Activated CD4-positive, alpha-beta T cell treated with anti-CD3 and anti-CD28 coated beads, Interleukin-2, amount 10 ng/mL, durations not matched to agents 7 days and 5 days (primary cell): Measurements from ENCODE around the gene AGRN. TPM values are rescaled to one million over a fixed set of nuclear protein-coding genes. Genes with fewer than 3 reads are reported as not detected.
"Not testable (repeated sequence)": the region's sequence is repeated elsewhere in the genome, so short reads cannot be mapped to it uniquely, and the experiment has no call there.

Source experiments
- CTCF ChIA-PET: fragments of 350-600 bp; sonication (Branson Sonifier 250); formaldehyde crosslinking; loops from one replicate; lab custom pipeline; 2021; ENCODE audit warnings: antibody characterized with exemption; lab: Charles Lee
- POLR2A ChIA-PET: fragments of 350-600 bp; sonication (Branson Sonifier 250); formaldehyde crosslinking; loops from one replicate; lab custom pipeline; 2021; ENCODE audit warnings: antibody characterized with exemption; lab: Charles Lee
- DNase-seq: peaks from one replicate; pipeline ENCODE4 v3.0.0-alpha.2; 2020
- H3K27ac Mint-ChIP-seq: one replicate; pipeline ENCODE4 v1.8.0; 2021; ENCODE audit warnings: mild to moderate bottlenecking, moderate library complexity, mixed read lengths
- H3K27me3 Mint-ChIP-seq: one replicate; pipeline ENCODE4 v1.8.0; 2021; ENCODE audit warnings: mixed read lengths
- H3K36me3 Mint-ChIP-seq: one replicate; pipeline ENCODE4 v1.8.0; 2021; ENCODE audit warnings: low read depth, mixed read lengths
- H3K4me1 Mint-ChIP-seq: one replicate; pipeline ENCODE4 v1.8.0; 2021; ENCODE audit warnings: mixed read lengths
- H3K4me3 Mint-ChIP-seq: one replicate; pipeline ENCODE4 v1.8.0; 2021; ENCODE audit warnings: mild to moderate bottlenecking, moderate library complexity, mixed read lengths
- H3K9me3 Mint-ChIP-seq: one replicate; pipeline ENCODE4 v1.8.0; 2021; ENCODE audit warnings: mixed read lengths
- total RNA-seq, 2 experiments: library from RNA; stranded (reverse); gene quantifications; one replicate each; pipeline ENCODE4 v1.2.3, GENCODE V29; 2021

The AGRN gene
- total RNA-seq, 2 experiments from 2014 or later, result 7.4 to 8.3 TPM

DNA sequence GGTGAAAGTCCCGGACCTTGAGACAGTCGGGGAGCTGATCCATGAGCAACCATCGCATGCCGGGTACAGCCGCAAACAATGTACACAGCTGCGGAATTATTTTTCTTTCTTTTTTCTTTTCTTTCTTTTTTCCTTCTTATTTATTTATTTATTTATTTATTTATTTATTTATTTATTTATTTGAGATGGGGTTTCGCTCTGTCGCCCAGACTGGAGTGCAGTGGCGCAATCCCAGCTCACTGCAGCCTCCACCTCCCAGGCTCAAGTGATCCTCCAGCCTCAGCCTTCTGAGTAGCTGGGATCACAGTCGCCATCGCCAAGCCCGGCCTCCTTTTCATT is 35.5 kb upstream of the AGRN start:
- H3K4me1 Mint-ChIP-seq, result no peaks in the 10 kb centered on the region
- no peaks in the 10 kb centered on the region for H3K9me3 Mint-ChIP-seq
- peaks cover 31% of the 10 kb centered on the region for H3K27me3 Mint-ChIP-seq
- CTCF ChIA-PET, result interaction anchor here (0.6 to 3.1 kb wide), 12 partner anchors 9 to 631 kb away, joined by 3 to 13 read pairs (median 4); partner anchors contain the start of genes C1orf159, HES4, ISG15 and MIB2
- no peaks in the 10 kb centered on the region for H3K36me3 Mint-ChIP-seq
- POLR2A ChIA-PET, result no interaction called here
- DNase-seq, result no peak
- H3K27ac Mint-ChIP-seq, result no peak overlapping the region
- H3K4me3 Mint-ChIP-seq, result no peak overlapping the region

DNA sequence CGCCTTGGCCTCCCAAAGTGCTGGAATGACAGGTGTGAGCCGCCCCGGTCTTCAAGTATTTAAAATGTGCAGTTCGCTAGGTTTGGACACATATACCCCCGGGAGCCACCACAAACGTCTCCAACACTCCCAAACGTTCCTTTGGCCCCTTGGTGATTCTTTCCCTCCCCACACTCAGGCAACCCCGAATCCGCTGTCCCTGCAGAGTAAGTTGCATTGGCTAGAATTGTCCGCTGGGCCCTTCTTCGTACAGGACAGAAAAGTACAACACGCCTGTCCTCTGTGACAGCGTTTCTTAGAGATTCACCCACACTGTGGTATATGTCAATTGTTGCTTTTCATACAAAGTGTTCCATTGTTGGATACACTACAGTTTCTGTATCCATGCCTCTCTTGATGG is 34.8 kb upstream of the AGRN start:
- ChIA-PET CTCF (interaction anchor here (0.7 to 3.1 kb wide), 9 partner anchors 9 to 131 kb away, joined by 3 to 13 read pairs (median 4); partner anchors contain the start of genes C1orf159, HES4, ISG15 and NOC2L), POLR2A (no interaction called here)
- no peaks in the 10 kb centered on the region for H3K9me3 Mint-ChIP-seq
- H3K4me1 Mint-ChIP-seq, result no peaks in the 10 kb centered on the region
- H3K27me3 Mint-ChIP-seq, result peaks cover 36% of the 10 kb centered on the region
- no peak overlapping the region for H3K4me3 Mint-ChIP-seq
- DNase-seq, result no peak
- no peaks in the 10 kb centered on the region for H3K36me3 Mint-ChIP-seq
- no peak overlapping the region for H3K27ac Mint-ChIP-seq

- peaks cover 11% of the 10 kb centered on the region for H3K4me1 Mint-ChIP-seq
- not testable (repeated sequence) for H3K4me3 Mint-ChIP-seq
These were observed 31.9 kb upstream of the AGRN start for GRCh38 chr1:988061-988460.

GRCh38 chr1:991275-991674 is 28.6 kb upstream of the AGRN start:
- POLR2A ChIA-PET, H3K27ac Mint-ChIP-seq, H3K9me3 Mint-ChIP-seq, H3K4me3 Mint-ChIP-seq, DNase-seq, H3K36me3 Mint-ChIP-seq: not testable (repeated sequence)
- Mint-ChIP-seq H3K27me3 (peaks cover 32% of the 10 kb centered on the region), H3K4me1 (peaks cover 14% of the 10 kb centered on the region)
- CTCF ChIA-PET, result interaction anchor here (0.8 to 1.0 kb wide), 2 partner anchors 10 to 131 kb away, joined by 3 read pairs; no protein-coding TSS in a partner anchor

More at GRCh38 chr1:988061-988460, 31.9 kb upstream of the AGRN start:
- DNase-seq, CTCF ChIA-PET, H3K27ac Mint-ChIP-seq, H3K9me3 Mint-ChIP-seq, POLR2A ChIA-PET, H3K36me3 Mint-ChIP-seq: not testable (repeated sequence)
- H3K27me3 Mint-ChIP-seq, result peaks cover 38% of the 10 kb centered on the region

DNA sequence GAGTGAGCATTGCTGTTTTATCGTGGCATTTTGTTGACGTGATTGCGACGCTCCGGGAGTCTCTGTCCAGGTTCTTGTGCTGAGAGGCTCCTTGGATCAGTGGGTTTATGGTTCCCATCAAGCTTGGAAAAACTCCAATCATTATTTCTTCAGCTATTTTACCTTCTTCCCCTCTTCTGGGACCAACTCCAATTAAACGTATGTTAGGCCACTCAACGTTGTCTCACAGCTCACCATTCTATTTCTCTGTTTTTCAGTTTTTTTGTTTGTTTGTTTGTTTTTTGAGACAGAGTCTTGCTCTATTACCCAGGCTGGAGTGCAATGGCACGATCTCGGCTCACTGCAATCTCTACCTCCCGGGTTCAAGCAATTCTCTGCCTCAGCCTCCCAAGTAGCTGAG is 28.0 kb upstream of the AGRN start:
- no peak for DNase-seq
- POLR2A ChIA-PET, result no interaction called here
- Mint-ChIP-seq H3K4me3 (no peak overlapping the region), H3K9me3 (peaks cover 8% of the 10 kb centered on the region), H3K27me3 (peaks cover 30% of the 10 kb centered on the region), H3K4me1 (peaks cover 14% of the 10 kb centered on the region), H3K27ac (no peak overlapping the region), H3K36me3 (peaks cover 9% of the 10 kb centered on the region)
- CTCF ChIA-PET, result interaction anchor here (0.8 to 2.4 kb wide), 3 partner anchors 10 to 130 kb away, joined by 3 to 11 read pairs (median 3); no protein-coding TSS in a partner anchor

- H3K9me3 Mint-ChIP-seq, result peaks cover 8% of the 10 kb centered on the region
- ChIA-PET CTCF (interaction anchor here (0.7 to 2.4 kb wide), 4 partner anchors 9 to 373 kb away, joined by 3 to 11 read pairs (median 3); no protein-coding TSS in a partner anchor), POLR2A (no interaction called here)
- no peak for DNase-seq
- H3K4me1 Mint-ChIP-seq, result peaks cover 14% of the 10 kb centered on the region
- H3K27ac Mint-ChIP-seq, result no peak overlapping the region
- H3K4me3 Mint-ChIP-seq, result no peak overlapping the region
- H3K27me3 Mint-ChIP-seq, result peaks cover 34% of the 10 kb centered on the region
- H3K36me3 Mint-ChIP-seq, result peaks cover 9% of the 10 kb centered on the region
These were observed 27.6 kb upstream of the AGRN start for GRCh38 chr1:992362-992761.

GRCh38 chr1:993379-993995 is 26.4 kb upstream of the AGRN start:
- Mint-ChIP-seq H3K36me3 (peaks cover 9% of the 10 kb centered on the region), H3K27ac (no peak overlapping the region), H3K9me3 (peaks cover 8% of the 10 kb centered on the region), H3K27me3 (peaks cover 32% of the 10 kb centered on the region), H3K4me3 (no peak overlapping the region), H3K4me1 (peaks cover 14% of the 10 kb centered on the region)
- CTCF ChIA-PET, result interaction anchor here (0.6 to 2.4 kb wide), 7 partner anchors 8 to 450 kb away, joined by 3 to 11 read pairs (median 6); no protein-coding TSS in a partner anchor
- DNase-seq, result no peak
- POLR2A ChIA-PET, result no interaction called here

- CTCF ChIA-PET, result interaction anchor here (0.6 to 2.0 kb wide), 5 partner anchors 10 to 598 kb away, joined by 3 to 7 read pairs (median 6); no protein-coding TSS in a partner anchor
- Mint-ChIP-seq H3K27me3 (peaks cover 27% of the 10 kb centered on the region), H3K27ac (peak overlapping the region; percentile 54), H3K4me1 (peaks cover 14% of the 10 kb centered on the region)
- H3K4me3 Mint-ChIP-seq, H3K36me3 Mint-ChIP-seq, H3K9me3 Mint-ChIP-seq, DNase-seq: not testable (repeated sequence)
- POLR2A ChIA-PET, result interaction anchor here (0.6 kb wide), 1 partner anchor 284 kb away, joined by 13 read pairs; no protein-coding TSS in a partner anchor
These were observed 25.4 kb upstream of the AGRN start for GRCh38 chr1:994546-994945.

DNA sequence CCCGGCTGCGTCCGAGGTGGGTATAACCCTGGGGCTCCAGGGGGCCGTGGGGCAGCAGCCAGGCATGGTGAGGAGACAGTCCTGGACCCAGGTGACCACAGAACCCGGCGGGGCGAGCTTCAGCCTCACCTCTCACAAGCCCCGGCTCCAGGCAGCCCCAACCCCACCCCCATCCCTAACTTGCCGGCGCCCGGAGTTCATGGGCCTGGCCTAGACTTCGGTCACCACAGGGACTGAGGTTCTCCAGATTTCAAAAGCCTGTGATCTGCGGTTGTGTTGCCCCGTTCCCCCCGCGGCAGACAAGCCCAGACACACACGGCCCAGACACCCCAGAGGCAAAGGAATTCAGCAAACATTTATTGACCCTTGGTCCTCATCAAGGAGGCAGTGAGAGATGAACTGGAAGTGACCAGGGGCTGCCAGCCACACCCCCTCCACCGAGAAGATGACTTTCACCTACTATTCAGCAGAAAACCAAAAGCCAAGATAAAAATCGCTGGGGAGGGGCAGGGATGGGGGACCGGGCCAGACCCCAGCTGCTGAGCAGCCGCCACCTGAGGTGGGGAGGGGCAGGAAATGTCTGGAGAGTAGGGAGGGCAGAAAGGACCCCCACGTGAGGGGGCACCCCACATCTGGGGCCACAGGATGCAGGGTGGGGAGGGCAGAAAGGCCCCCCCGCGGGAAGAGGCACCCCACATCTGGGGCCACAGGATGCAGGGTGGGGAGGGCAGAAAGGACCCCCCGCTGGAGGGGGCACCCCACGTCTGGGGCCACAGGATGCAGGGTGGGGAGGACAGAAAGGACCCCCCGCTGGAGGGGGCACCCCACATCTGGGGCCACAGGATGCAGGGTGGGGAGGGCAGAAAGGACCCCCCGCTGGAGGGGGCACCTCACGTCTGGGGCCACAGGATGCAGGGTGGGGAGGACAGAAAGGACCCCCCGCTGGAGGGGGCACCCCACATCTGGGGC is 24.0 kb upstream of the AGRN start:
- POLR2A ChIA-PET, result no interaction called here
- Mint-ChIP-seq H3K27ac (no peak overlapping the region), H3K9me3 (peaks cover 8% of the 10 kb centered on the region), H3K27me3 (peaks cover 27% of the 10 kb centered on the region), H3K4me3 (no peak overlapping the region), H3K36me3 (peaks cover 10% of the 10 kb centered on the region), H3K4me1 (peaks cover 17% of the 10 kb centered on the region)
- DNase-seq, result no peak
- CTCF ChIA-PET, result interaction anchor here (2.0 kb wide), 1 partner anchor 13 kb away, joined by 6 read pairs; no protein-coding TSS in a partner anchor

GRCh38 chr1:996851-997712 is 22.8 kb upstream of the AGRN start:
- ChIA-PET POLR2A (no interaction called here), CTCF (interaction anchor here (0.8 to 1.5 kb wide), 3 partner anchors 13 to 36 kb away, joined by 3 to 5 read pairs (median 5); partner anchors contain the start of gene PERM1)
- no peak overlapping the region for H3K4me3 Mint-ChIP-seq
- no peak for DNase-seq
- H3K4me1 Mint-ChIP-seq, result peaks cover 12% of the 10 kb centered on the region
- H3K27me3 Mint-ChIP-seq, result peaks cover 27% of the 10 kb centered on the region
- H3K27ac Mint-ChIP-seq, result no peak overlapping the region
- peaks cover 6% of the 10 kb centered on the region for H3K36me3 Mint-ChIP-seq
- peaks cover 6% of the 10 kb centered on the region for H3K9me3 Mint-ChIP-seq

- Mint-ChIP-seq H3K36me3 (peaks cover 3% of the 10 kb centered on the region), H3K4me1 (peaks cover 13% of the 10 kb centered on the region), H3K27me3 (peaks cover 29% of the 10 kb centered on the region), H3K27ac (no peak overlapping the region), H3K4me3 (no peak overlapping the region), H3K9me3 (peaks cover 3% of the 10 kb centered on the region)
- ChIA-PET CTCF (interaction anchor here (0.8 to 1.5 kb wide), 3 partner anchors 13 to 36 kb away, joined by 3 to 5 read pairs (median 5); partner anchors contain the start of gene PERM1), POLR2A (no interaction called here)
- no peak for DNase-seq
These were observed 22.3 kb upstream of the AGRN start for GRCh38 chr1:997713-997992.
